NT2/D1 (cell line): ENCODE data around the gene XCR1.

ENCODE experiments used
- YY1 ChIP-seq: IDR thresholded peaks from 2 replicates; pipeline ENCODE4 v1.6.1; 2011; ENCODE audit not compliant: insufficient read length, insufficient read depth
- ZNF274 ChIP-seq: IDR thresholded peaks from 2 replicates; pipeline ENCODE4 v1.6.1; 2011; ENCODE audit warnings: mild to moderate bottlenecking, low read depth, low read length

GRCh38 chr3:46017720-46018119 is 9.6 kb downstream of the XCR1 start:
- no peak for TF ChIP-seq YY1
- TF ChIP-seq ZNF274: no peak
